ENCODE measurements around the gene MYH10.

Gene MYH10

GRCh38 chr17:8455665-8456209 is 174.8 kb downstream of the MYH10 start:
- Histone ChIP-seq H3K9me3 (replicated peaks in 1 of 2; ENCODE audit: control insufficient read depth in 2 of 2, insufficient read depth in 1 of 2, low read depth in 1 of 2, low read length in 2 of 2) (no peaks in the 10 kb centered on the region), H2AK5ac (ENCODE audit: low read depth, low read length) (no peak overlapping the region), H4K91ac (ENCODE audit: low read depth, low read length, poor library complexity) (no peak overlapping the region), H3K14ac (ENCODE audit: low read length) (no peak overlapping the region), H4K8ac (ENCODE audit: low read depth, low read length) (no peak overlapping the region), H3K18ac (ENCODE audit: low read length) (no peak overlapping the region), H3K4me2 (ENCODE audit: insufficient read depth, low read length, poor library complexity, severe bottlenecking) (no peak overlapping the region), H3K4ac (ENCODE audit: low read length) (no peak overlapping the region), H3K36me3 (replicated peaks in 1 of 2; ENCODE audit: control insufficient read depth in 2 of 2, insufficient read depth in 2 of 2, low read length in 2 of 2) (peaks cover 20 to 95% of the 10 kb centered on the region in 2 donors), H3K4me1 (ENCODE audit: control insufficient read depth in 2 of 2, insufficient read depth in 1 of 2, low read depth in 1 of 2, low read length in 2 of 2) (no peaks in the 10 kb centered on the region), H2AFZ (ENCODE audit: low read length) (no peak overlapping the region), H2BK5ac (ENCODE audit: low read length) (no peak overlapping the region), H3K79me1 (ENCODE audit: low read depth, low read length) (no peaks in the 10 kb centered on the region), H2BK120ac (ENCODE audit: low read depth, low read length) (no peak overlapping the region), H3K23ac (ENCODE audit: low read depth, low read length, poor library complexity) (no peak overlapping the region), H3K27ac (replicated peaks; ENCODE audit: low read length) (no peak overlapping the region), H2BK15ac (ENCODE audit: low read length) (no peak overlapping the region), H3K9ac (ENCODE audit: low read depth, low read length, poor library complexity) (no peak overlapping the region), H3K4me3 (ENCODE audit: low read length in 2 of 2) (no peak overlapping the region), H3K27me3 (ENCODE audit: control insufficient read depth in 3 of 3, insufficient read depth in 3 of 3, low read depth in 1 of 3, low read length in 3 of 3) (no peaks in the 10 kb centered on the region), H2BK12ac (ENCODE audit: low read length) (no peak overlapping the region)
- no CpG with 5 or more reads among the region's 2 CpGs for WGBS, 2 donors (ENCODE audit: extremely low coverage in 2 of 2, insufficient read length in 2 of 2, insufficient replicate concordance in 1 of 2)
- no peak for DNase-seq (ENCODE audit: low spot score)

DNA sequence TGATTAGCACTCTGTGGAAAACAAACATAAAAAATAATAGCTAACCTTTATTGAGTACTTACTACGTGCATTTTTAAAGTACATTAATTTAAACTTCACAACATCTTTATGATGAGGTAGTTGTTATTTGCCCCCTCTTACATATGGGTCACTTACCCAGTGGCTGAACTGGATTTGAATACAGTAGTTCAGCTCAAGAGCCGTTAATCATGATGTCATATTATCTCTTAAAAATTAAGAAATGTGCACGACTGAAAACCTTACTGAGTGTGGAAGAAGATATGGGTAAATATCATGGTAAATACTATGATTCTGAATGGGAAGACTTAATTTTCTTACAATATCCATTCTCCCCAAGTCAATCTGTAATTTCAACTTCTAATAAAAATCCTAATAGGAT is 177.2 kb downstream of the MYH10 start:
- Histone ChIP-seq H3K4me2 (ENCODE audit: insufficient read depth, low read length, poor library complexity, severe bottlenecking) (no peak overlapping the region), H3K36me3 (replicated peaks in 1 of 2; ENCODE audit: control insufficient read depth in 2 of 2, insufficient read depth in 2 of 2, low read length in 2 of 2) (peaks cover 14 to 91% of the 10 kb centered on the region in 2 donors), H3K23ac (ENCODE audit: low read depth, low read length, poor library complexity) (no peak overlapping the region), H4K8ac (ENCODE audit: low read depth, low read length) (no peak overlapping the region), H3K14ac (ENCODE audit: low read length) (no peak overlapping the region), H2AK5ac (ENCODE audit: low read depth, low read length) (no peak overlapping the region), H3K9me3 (replicated peaks in 1 of 2; ENCODE audit: control insufficient read depth in 2 of 2, insufficient read depth in 1 of 2, low read depth in 1 of 2, low read length in 2 of 2) (no peaks in the 10 kb centered on the region), H2AFZ (ENCODE audit: low read length) (no peak overlapping the region), H3K18ac (ENCODE audit: low read length) (no peak overlapping the region), H4K91ac (ENCODE audit: low read depth, low read length, poor library complexity) (no peak overlapping the region), H2BK15ac (ENCODE audit: low read length) (no peak overlapping the region), H2BK5ac (ENCODE audit: low read length) (no peak overlapping the region), H2BK120ac (ENCODE audit: low read depth, low read length) (no peak overlapping the region), H3K27ac (replicated peaks; ENCODE audit: low read length) (no peak overlapping the region), H2BK12ac (ENCODE audit: low read length) (no peak overlapping the region), H3K9ac (ENCODE audit: low read depth, low read length, poor library complexity) (no peak overlapping the region), H3K4ac (ENCODE audit: low read length) (no peak overlapping the region), H3K27me3 (ENCODE audit: control insufficient read depth in 3 of 3, insufficient read depth in 3 of 3, low read depth in 1 of 3, low read length in 3 of 3) (no peaks in the 10 kb centered on the region), H3K4me1 (ENCODE audit: control insufficient read depth in 2 of 2, insufficient read depth in 1 of 2, low read depth in 1 of 2, low read length in 2 of 2) (no peaks in the 10 kb centered on the region), H3K79me1 (ENCODE audit: low read depth, low read length) (no peaks in the 10 kb centered on the region), H3K4me3 (ENCODE audit: low read length in 2 of 2) (no peak overlapping the region)
- DNase-seq (ENCODE audit: low spot score) = no peak
- no CpG with 5 or more reads among the region's 3 CpGs for WGBS, 2 donors (ENCODE audit: extremely low coverage in 2 of 2, insufficient read length in 2 of 2, insufficient replicate concordance in 1 of 2)

- H3K4me1 ChIP-seq (ENCODE audit: control insufficient read depth in 2 of 2, insufficient read depth in 1 of 2, low read depth in 1 of 2, low read length in 2 of 2) = no peaks in the 10 kb centered on the region
- H3K4me3 ChIP-seq (ENCODE audit: low read length in 2 of 2) = no peak overlapping the region
- no peaks in the 10 kb centered on the region for H3K9me3 ChIP-seq (replicated peaks in 1 of 2; ENCODE audit: control insufficient read depth in 2 of 2, insufficient read depth in 1 of 2, low read depth in 1 of 2, low read length in 2 of 2)
- no peak overlapping the region for H3K23ac ChIP-seq (ENCODE audit: low read depth, low read length, poor library complexity)
- no peak overlapping the region for H3K9ac ChIP-seq (ENCODE audit: low read depth, low read length, poor library complexity)
- H3K27me3 ChIP-seq (ENCODE audit: control insufficient read depth in 3 of 3, insufficient read depth in 3 of 3, low read depth in 1 of 3, low read length in 3 of 3) = no peaks in the 10 kb centered on the region
- no peak overlapping the region for H2BK120ac ChIP-seq (ENCODE audit: low read depth, low read length)
- H3K4me2 ChIP-seq (ENCODE audit: insufficient read depth, low read length, poor library complexity, severe bottlenecking) = no peak overlapping the region
- no peak overlapping the region for H2BK5ac ChIP-seq (ENCODE audit: low read length)
- no CpG with 5 or more reads among the region's 8 CpGs for WGBS, 2 donors (ENCODE audit: extremely low coverage in 2 of 2, insufficient read length in 2 of 2, insufficient replicate concordance in 1 of 2)
- no peak overlapping the region for H2BK12ac ChIP-seq (ENCODE audit: low read length)
- no peak overlapping the region for H2BK15ac ChIP-seq (ENCODE audit: low read length)
- no peak overlapping the region for H3K27ac ChIP-seq (replicated peaks; ENCODE audit: low read length)
- no peak overlapping the region for H4K91ac ChIP-seq (ENCODE audit: low read depth, low read length, poor library complexity)
- H3K79me1 ChIP-seq (ENCODE audit: low read depth, low read length) = no peaks in the 10 kb centered on the region
- no peak overlapping the region for H2AFZ ChIP-seq (ENCODE audit: low read length)
- no peak for DNase-seq (ENCODE audit: low spot score)
- H3K14ac ChIP-seq (ENCODE audit: low read length) = no peak overlapping the region
- H4K8ac ChIP-seq (ENCODE audit: low read depth, low read length) = no peak overlapping the region
- H3K4ac ChIP-seq (ENCODE audit: low read length) = no peak overlapping the region
- H2AK5ac ChIP-seq (ENCODE audit: low read depth, low read length) = no peak overlapping the region
- H3K36me3 ChIP-seq (replicated peaks in 1 of 2; ENCODE audit: control insufficient read depth in 2 of 2, insufficient read depth in 2 of 2, low read length in 2 of 2) = peaks cover 11 to 87% of the 10 kb centered on the region in 2 donors
- H3K18ac ChIP-seq (ENCODE audit: low read length) = no peak overlapping the region
Observed at GRCh38 chr17:8451933-8452614, 178.5 kb downstream of the MYH10 start.

- no peak for DNase-seq (ENCODE audit: low spot score)
- peaks cover 9 to 82% of the 10 kb centered on the region in 2 donors for H3K36me3 ChIP-seq (replicated peaks in 1 of 2; ENCODE audit: control insufficient read depth in 2 of 2, insufficient read depth in 2 of 2, low read length in 2 of 2)
Observed at GRCh38 chr17:8448310-8448709, 182.2 kb downstream of the MYH10 start.

More at GRCh38 chr17:8448310-8448709, 182.2 kb downstream of the MYH10 start:
- H3K4me3 ChIP-seq (ENCODE audit: low read length in 2 of 2) = no peak overlapping the region
- H3K18ac ChIP-seq (ENCODE audit: low read length) = no peak overlapping the region
- no peak overlapping the region for H2AFZ ChIP-seq (ENCODE audit: low read length)
- H3K4ac ChIP-seq (ENCODE audit: low read length) = no peak overlapping the region
- peaks cover 3 to 10% of the 10 kb centered on the region in 2 donors for H3K4me1 ChIP-seq (ENCODE audit: control insufficient read depth in 2 of 2, insufficient read depth in 1 of 2, low read depth in 1 of 2, low read length in 2 of 2)
- H3K79me1 ChIP-seq (ENCODE audit: low read depth, low read length) = no peaks in the 10 kb centered on the region
- no peak overlapping the region for H2AK5ac ChIP-seq (ENCODE audit: low read depth, low read length)
- no peaks in the 10 kb centered on the region for H3K9me3 ChIP-seq (replicated peaks in 1 of 2; ENCODE audit: control insufficient read depth in 2 of 2, insufficient read depth in 1 of 2, low read depth in 1 of 2, low read length in 2 of 2)
- H2BK5ac ChIP-seq (ENCODE audit: low read length) = no peak overlapping the region
- no peak overlapping the region for H3K4me2 ChIP-seq (ENCODE audit: insufficient read depth, low read length, poor library complexity, severe bottlenecking)
- no peak overlapping the region for H3K14ac ChIP-seq (ENCODE audit: low read length)
- H2BK12ac ChIP-seq (ENCODE audit: low read length) = no peak overlapping the region
- no peak overlapping the region for H2BK15ac ChIP-seq (ENCODE audit: low read length)
- no peak overlapping the region for H3K23ac ChIP-seq (ENCODE audit: low read depth, low read length, poor library complexity)
- H3K27me3 ChIP-seq (ENCODE audit: control insufficient read depth in 3 of 3, insufficient read depth in 3 of 3, low read depth in 1 of 3, low read length in 3 of 3) = no peaks in the 10 kb centered on the region
- H4K91ac ChIP-seq (ENCODE audit: low read depth, low read length, poor library complexity) = no peak overlapping the region
- H3K9ac ChIP-seq (ENCODE audit: low read depth, low read length, poor library complexity) = no peak overlapping the region
- no peak overlapping the region for H3K27ac ChIP-seq (replicated peaks; ENCODE audit: low read length)
- no peak overlapping the region for H2BK120ac ChIP-seq (ENCODE audit: low read depth, low read length)
- WGBS, 2 donors (ENCODE audit: extremely low coverage in 2 of 2, insufficient read length in 2 of 2, insufficient replicate concordance in 1 of 2) = no CpG with 5 or more reads among the region's 3 CpGs
- no peak overlapping the region for H4K8ac ChIP-seq (ENCODE audit: low read depth, low read length)
